Amniotic epithelial cell (primary cell): ENCODE data around the gene OSBPL1A.

Experiments
- DNase-seq: peaks from one replicate; pipeline ENCODE4 v3.0.0-alpha.2; 2010; ENCODE audit warnings: low read depth

The OSBPL1A gene

GRCh38 chr18:24267878-24268277 lies 129.7 kb downstream of the OSBPL1A start:
- DNase-seq = no peak

GRCh38 chr18:24266131-24266530 lies 131.5 kb downstream of the OSBPL1A start:
- no peak for DNase-seq

DNA sequence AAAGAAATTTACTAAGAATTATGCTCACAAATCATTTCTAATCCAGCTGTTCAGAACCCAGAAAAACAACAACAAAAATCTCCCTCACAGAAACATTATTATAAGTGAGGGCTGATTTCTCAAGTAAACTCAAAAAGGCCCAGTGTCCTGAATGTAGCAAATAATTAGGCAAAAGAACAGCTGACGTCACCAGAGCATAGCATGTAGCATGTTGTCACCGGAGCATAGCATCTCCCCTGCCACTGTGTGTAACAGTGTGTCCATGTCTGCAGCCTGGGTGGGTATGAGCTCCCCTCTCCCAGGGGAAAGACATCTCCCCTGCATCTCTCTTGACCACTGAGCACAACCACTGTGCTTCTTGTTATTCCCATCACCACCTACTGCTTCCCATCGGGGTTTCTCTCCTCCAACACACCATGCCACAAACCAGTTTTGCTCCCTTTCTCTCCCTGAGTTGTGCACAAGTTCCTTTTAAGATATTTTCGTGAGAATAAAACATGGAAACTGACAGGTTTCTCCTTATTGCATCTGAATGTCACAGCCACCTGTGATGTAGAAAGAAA lies 132.0 kb downstream of the OSBPL1A start:
- DNase-seq = no peak

- no peak for DNase-seq
Observed at GRCh38 chr18:24263050-24263449, 134.6 kb downstream of the OSBPL1A start.

DNA sequence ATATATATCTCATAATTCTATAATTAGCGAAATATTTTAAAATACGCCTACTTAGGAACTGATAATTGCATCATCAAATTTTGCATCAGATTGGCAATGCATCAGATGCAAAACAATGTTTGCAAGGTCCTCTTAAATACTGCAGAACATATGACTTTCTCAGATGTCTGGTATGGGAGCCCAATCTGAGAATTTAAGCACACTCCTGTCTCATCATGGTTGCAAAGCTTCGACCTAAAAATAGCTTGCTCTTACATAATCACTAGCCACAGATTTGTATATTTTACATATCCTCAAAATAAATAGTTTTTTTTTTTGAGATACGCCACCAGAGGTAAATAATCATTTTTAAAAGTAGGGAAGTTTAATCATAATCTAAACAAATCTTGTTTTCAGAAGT lies 135.5 kb downstream of the OSBPL1A start:
- no peak for DNase-seq

GRCh38 chr18:24259869-24260641 lies 137.6 kb downstream of the OSBPL1A start:
- no peak for DNase-seq

DNA sequence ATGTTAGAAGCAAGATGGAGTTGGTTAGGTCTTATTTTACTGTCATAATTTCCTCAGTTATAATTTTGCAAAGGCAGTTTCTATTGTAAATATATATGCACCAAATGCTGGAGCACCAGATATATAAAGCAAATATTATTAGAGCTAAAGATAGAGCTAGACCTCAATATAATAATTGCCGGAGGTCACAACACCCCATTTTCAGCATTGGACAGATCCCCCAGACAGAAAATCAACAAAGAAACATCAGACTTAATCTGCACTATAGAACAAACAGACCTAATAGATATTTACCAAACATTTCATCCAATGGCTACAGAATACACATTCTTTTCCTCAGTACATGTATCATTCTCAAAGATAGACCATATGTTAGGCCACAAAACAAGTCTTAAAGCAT lies 143.6 kb downstream of the OSBPL1A start:
- DNase-seq = no peak

GRCh38 chr18:24249716-24250115 lies 147.9 kb downstream of the OSBPL1A start:
- no peak for DNase-seq

GRCh38 chr18:24248359-24248758 lies 149.3 kb downstream of the OSBPL1A start:
- DNase-seq = peak; percentile 18

- no peak for DNase-seq
Observed at GRCh38 chr18:24246143-24246542, 151.5 kb downstream of the OSBPL1A start.

- DNase-seq = no peak
Observed at GRCh38 chr18:24244698-24245097, 152.9 kb downstream of the OSBPL1A start.

GRCh38 chr18:24243677-24244076 lies 153.9 kb downstream of the OSBPL1A start:
- DNase-seq = no peak

DNA sequence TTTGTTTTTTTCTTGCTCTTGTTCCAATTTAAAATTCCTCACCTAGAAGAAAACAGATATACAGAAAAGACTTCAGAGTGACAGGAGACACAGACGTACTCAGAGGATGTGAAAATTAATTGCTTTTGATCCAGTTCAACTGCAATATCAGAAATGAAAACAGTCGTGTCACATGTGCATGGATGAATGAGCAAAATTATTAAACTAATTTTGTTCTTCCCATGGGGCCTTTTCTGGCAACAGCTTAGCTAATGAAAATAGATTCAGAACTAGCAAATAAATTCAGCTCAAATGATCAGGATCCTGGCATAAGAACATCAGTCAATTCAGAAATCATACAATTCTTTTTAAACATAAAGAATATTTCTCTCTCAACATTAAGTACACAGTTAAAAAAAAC lies 158.3 kb downstream of the OSBPL1A start:
- DNase-seq = no peak

- DNase-seq = no peak
Observed at GRCh38 chr18:24238387-24238786, 159.2 kb downstream of the OSBPL1A start.

GRCh38 chr18:24234850-24235418 lies 162.7 kb downstream of the OSBPL1A start:
- peak; percentile 15 for DNase-seq

- DNase-seq = peak; percentile 31
Observed at GRCh38 chr18:24234330-24234729, 163.3 kb downstream of the OSBPL1A start.

DNA sequence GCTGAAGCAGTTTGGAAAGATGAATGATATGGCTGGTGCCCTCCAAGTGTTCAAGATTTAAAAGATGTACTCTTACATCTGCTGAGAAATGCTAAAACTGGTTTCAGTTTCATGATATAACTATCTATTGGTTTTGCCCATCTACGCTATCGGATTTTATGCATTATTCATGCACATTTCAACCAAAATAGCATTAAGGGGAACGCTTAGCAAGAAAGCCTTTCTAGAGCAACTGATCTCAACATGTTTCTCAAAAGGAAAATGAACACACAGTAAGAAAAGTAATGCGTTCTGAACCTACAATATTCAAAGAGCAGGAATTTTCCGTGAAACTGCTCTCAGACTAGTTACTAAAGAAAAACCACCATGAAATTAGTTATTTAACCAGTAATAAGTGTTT lies 164.8 kb downstream of the OSBPL1A start:
- DNase-seq = no peak

- peak; percentile 26 for DNase-seq
Observed at GRCh38 chr18:24231773-24232735, 165.6 kb downstream of the OSBPL1A start.

- no peak for DNase-seq
Observed at GRCh38 chr18:24230766-24231165, 166.9 kb downstream of the OSBPL1A start.

DNA sequence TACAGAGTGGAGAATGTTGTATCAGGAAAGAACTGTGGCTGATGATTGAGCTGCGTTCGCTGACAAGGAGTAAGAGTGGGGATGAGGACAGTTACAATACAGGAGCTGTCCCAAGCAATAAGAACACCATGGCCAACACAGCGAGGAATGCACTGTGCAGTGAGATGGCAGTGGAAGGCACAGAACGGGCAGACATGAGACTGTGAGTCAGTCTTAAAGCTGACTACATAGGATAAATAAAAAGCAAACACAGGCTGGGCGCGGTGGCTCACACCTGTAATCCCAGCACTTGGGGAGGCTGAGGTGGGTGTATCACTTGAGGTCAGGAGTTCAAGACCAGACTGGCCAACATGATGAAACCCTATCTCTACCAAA lies 169.0 kb downstream of the OSBPL1A start:
- DNase-seq = peak; percentile 32

DNA sequence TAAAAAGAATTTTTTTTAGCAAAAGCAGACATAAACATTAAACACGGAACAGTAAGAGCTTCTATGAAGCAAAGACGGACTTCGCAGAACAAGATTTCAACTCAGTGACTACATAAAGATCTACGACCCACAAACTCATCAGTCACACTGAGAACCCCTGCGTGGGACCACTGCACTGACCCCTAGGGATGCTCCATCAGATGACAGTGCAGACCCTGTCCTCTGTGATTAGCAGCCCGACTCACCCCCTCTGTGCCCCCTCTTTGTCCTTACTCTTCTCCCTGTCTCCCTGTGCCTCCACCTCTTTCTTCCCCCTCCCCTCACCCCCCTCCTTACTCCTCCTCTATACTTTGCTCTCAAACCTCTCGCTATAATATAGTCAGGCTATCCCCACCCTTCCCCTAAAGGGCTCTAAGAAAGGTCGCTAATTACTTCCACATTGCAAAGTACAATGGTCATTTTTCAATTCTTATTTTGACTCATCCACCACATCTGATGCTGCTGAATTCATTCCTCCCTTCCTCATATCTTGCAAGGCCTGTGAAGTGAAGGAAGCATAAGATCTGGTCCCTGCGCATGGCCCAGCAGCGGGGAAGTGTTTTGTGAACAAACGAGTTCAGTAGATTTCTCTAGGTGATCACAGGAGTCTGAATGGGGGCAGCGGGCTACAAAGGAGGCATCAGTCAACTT lies 169.5 kb downstream of the OSBPL1A start:
- DNase-seq = peak; percentile 76

DNA sequence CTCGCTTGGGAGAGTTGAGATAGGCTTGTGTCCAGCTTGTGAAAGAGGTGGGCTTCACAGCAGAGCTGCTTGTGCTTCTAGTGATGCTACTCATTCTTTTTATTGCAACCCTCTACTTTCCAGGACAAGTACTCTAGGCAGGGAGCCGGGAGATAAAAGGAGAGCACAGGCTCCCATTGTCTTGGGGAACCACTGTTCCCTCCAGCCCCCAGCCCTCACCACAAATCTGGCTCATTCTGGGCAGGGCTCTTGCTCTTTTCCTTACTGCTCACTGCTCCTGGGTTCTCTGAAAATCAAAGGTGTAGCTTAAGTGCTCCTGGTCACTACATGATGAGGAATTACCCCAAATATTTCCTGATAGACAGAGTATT lies 177.3 kb downstream of the OSBPL1A start:
- no peak for DNase-seq
